Psoas muscle (tissue), 8 donors: ENCODE measurements around the gene GNAI2. TPM values are rescaled to one million over a fixed set of nuclear protein-coding genes. Genes with fewer than 3 reads are reported as not detected.

Experiments
- ATAC-seq, 4 donors: fragments of 200-7000 bp; cut with Tn5 transposase; one replicate each; pipeline ENCODE4 v1.9.1; 2020; ENCODE audit warnings: moderate library complexity in 3 of 4, mild to moderate bottlenecking in 2 of 4
- DNase-seq, 2 donors: peaks; one replicate each; pipeline ENCODE4 v3.0.0-alpha.2; 2020
- H3K27ac ChIP-seq: fragments of 200-600 bp; one replicate; pipeline ENCODE4 v1.8.0; 2022
- H3K27me3 ChIP-seq, 3 donors: fragments of 200-600 bp in 1 of 3; one replicate each; pipeline versions ENCODE4 v1.6.1 to v1.8.0; 2013 to 2022; ENCODE audit warnings: low read length in 2 of 3, mild to moderate bottlenecking in 2 of 3, moderate library complexity in 1 of 3; ENCODE audit not compliant: insufficient read depth in 3 of 3
- H3K36me3 ChIP-seq, 2 donors: fragments of 200-600 bp in 1 of 2; one replicate each; pipeline versions ENCODE4 v1.6.1 to v1.8.0; 2013 to 2022; ENCODE audit warnings: low read depth in 1 of 2, mild to moderate bottlenecking in 1 of 2, moderate library complexity in 1 of 2; ENCODE audit not compliant: insufficient read depth in 1 of 2
- H3K4me1 ChIP-seq: fragments of 200-600 bp; one replicate; pipeline ENCODE4 v1.8.0; 2022
- H3K4me3 ChIP-seq: fragments of 200-600 bp; one replicate; pipeline ENCODE4 v1.8.0; 2022; ENCODE audit warnings: mild to moderate bottlenecking
- H3K9me3 ChIP-seq: fragments of 200-600 bp; one replicate; pipeline ENCODE4 v1.8.0; 2022
- WGBS, 3 donors: extraction: QIAGEN DNeasy Blood & Tissue Kit; methylation state at CpG; one replicate each; pipeline versions ENCODE4 v1.1.6 to v1.1.7; 2013; 5-methylcytosine and 5-hydroxymethylcytosine counted together
- intact Hi-C, 2 donors: fragments of 100-400 bp; cut with DNase I; formaldehyde crosslinking; loops; one replicate each; pipeline versions ENCODE4 v1.11.0 to v1.14.2; 2022
- polyA plus RNA-seq, 3 donors: library from polyadenylated mRNA; stranded (reverse); fragments of 200-250 nt; gene quantifications; one replicate each; pipeline ENCODE4 v1.2.3, GENCODE V29; 2013
- total RNA-seq, 4 donors: library from RNA; stranded (reverse); fragmentation: NEBNext Ultra II Directional in 2 of 4; extraction: Animal tissue kit (Norgen Biotek cat#: 25700) in 2 of 4; gene quantifications; one replicate each; pipeline versions ENCODE4 v1.2.1 to v1.2.4, GENCODE V29; 2021 to 2023
- TF ChIP-seq, protein P1 (sequence below): fragments of 200-600 bp; IDR thresholded peaks from one replicate; pipeline ENCODE4 v1.8.0; 2022; ENCODE audit warnings: antibody characterized with exemption
- donor health status: healthy with polysubstance abuse.
- donor health status: DM: no; HTN: no; CAD: no; lungs with moderate emphysema.
- donor health status: Bipolar disorder and iron deficiency.
- donor health status: healthy.
- donor health status: DM: yes; HTN: yes; CAD: no.
- donor health status: DM: no; HTN: no; CAD: no.
- donor health status: DM: no; HTN: no; CAD: no.
- donor health status: DM: yes; HTN: yes; CAD: no.

GNAI2 gene
- total and polyA plus RNA-seq, 7 donors = 39.4 to 93.9 (median 57.6) TPM

- ATAC-seq (no peak), DNase-seq (no peak)
- Histone ChIP-seq H3K36me3 (peaks cover 0 to 25% of the 10 kb centered on the region in 2 donors), H3K9me3 (no peaks in the 10 kb centered on the region), H3K27me3 (peaks cover 0 to 18% (median 0%) of the 10 kb centered on the region in 3 donors), H3K27ac (no peak within 1 kb of the TSS), H3K4me1 (peaks cover 9% of the 10 kb centered on the region), H3K4me3 (no peak within 1 kb of the TSS)
- WGBS, 3 donors = 64 to 74% (median 69%) methylated on average over 8 of the region's 8 CpGs
- intact Hi-C loops = loop anchor here in 1 of 2 donors (5.0 kb wide), 1 partner anchor 81 kb away; no protein-coding TSS in a partner anchor
- TF ChIP-seq, protein P1, sequence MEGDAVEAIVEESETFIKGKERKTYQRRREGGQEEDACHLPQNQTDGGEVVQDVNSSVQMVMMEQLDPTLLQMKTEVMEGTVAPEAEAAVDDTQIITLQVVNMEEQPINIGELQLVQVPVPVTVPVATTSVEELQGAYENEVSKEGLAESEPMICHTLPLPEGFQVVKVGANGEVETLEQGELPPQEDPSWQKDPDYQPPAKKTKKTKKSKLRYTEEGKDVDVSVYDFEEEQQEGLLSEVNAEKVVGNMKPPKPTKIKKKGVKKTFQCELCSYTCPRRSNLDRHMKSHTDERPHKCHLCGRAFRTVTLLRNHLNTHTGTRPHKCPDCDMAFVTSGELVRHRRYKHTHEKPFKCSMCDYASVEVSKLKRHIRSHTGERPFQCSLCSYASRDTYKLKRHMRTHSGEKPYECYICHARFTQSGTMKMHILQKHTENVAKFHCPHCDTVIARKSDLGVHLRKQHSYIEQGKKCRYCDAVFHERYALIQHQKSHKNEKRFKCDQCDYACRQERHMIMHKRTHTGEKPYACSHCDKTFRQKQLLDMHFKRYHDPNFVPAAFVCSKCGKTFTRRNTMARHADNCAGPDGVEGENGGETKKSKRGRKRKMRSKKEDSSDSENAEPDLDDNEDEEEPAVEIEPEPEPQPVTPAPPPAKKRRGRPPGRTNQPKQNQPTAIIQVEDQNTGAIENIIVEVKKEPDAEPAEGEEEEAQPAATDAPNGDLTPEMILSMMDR = no peak
These were observed 44.9 kb upstream of the GNAI2 start, which contains the start of gene GNAT1 for GRCh38 chr3:50190936-50191660. GNAT1 (plus strand) TSS chr3:50191610; CDS start chr3:50191726, 116 bp downstream.

- DNase-seq = no peak
- Histone ChIP-seq H3K4me3 (no peak overlapping the region), H3K4me1 (peaks cover 9% of the 10 kb centered on the region), H3K36me3 (peaks cover 0 to 14% of the 10 kb centered on the region in 2 donors), H3K9me3 (no peaks in the 10 kb centered on the region), H3K27me3 (peaks cover 0 to 18% (median 0%) of the 10 kb centered on the region in 3 donors), H3K27ac (no peak overlapping the region)
- TF ChIP-seq, protein P1 = no peak
- intact Hi-C loops = loop anchor here (2.0 to 5.0 kb wide), 2 partner anchors 80 to 81 kb away; no protein-coding TSS in a partner anchor
- ATAC-seq = no peak
- WGBS, 3 donors = 75 to 85% (median 80%) methylated on average over 8 of the region's 8 CpGs
These were observed 43.9 kb upstream of the GNAI2 start for GRCh38 chr3:50192124-50192523.

DNA sequence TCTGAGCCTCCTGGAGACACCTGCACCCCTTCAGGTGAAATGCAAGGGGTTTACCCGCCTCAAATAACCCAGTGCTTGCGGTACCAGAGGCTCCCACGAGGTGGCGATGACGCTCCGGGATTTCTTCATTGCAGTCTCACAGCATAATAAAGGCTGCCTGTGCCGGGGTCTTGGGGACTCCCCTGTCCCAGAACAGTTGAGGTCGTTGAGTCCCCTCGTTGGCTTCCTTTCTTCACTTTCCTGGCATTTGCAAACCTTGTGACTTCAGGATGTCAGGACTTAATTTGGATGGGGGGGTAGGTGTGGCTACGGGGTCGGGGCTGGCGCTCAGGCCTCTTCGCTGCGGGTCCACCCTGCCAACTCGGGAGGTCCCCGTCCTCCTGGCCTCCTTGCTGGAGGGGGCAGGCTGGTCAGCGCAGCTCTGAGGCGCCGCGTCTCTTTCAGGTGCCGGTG lies 43.3 kb upstream of the GNAI2 start:
- no peaks in the 10 kb centered on the region for H3K9me3 ChIP-seq
- peaks cover 9% of the 10 kb centered on the region for H3K4me1 ChIP-seq
- peak; percentile 36 to 66 (median 53) for ATAC-seq
- DNase-seq = peak; percentile 64 to 80
- TF ChIP-seq, protein P1 = peak; percentile 86
- H3K27ac ChIP-seq = no peak overlapping the region
- intact Hi-C loops = loop anchor here (2.0 to 5.0 kb wide), 2 partner anchors 80 kb away; no protein-coding TSS in a partner anchor
- H3K36me3 ChIP-seq = peaks cover 0 to 9% of the 10 kb centered on the region in 2 donors
- peaks cover 0 to 18% (median 0%) of the 10 kb centered on the region in 3 donors for H3K27me3 ChIP-seq
- WGBS, 3 donors = 8 to 12% (median 9%) methylated on average over 16 to 21 of the region's 21 CpGs
- peak overlapping the region; percentile 25 for H3K4me3 ChIP-seq

DNA sequence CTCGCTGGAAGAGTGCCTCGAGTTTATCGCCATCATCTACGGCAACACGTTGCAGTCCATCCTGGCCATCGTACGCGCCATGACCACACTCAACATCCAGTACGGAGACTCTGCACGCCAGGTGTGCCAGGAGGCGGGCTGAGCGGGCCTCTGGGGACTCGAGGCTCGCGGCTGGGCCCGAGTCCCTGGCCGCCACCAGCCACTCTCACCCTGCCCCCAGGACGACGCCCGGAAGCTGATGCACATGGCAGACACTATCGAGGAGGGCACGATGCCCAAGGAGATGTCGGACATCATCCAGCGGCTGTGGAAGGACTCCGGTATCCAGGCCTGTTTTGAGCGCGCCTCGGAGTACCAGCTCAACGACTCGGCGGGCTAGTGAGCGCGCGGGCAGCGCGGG lies 42.7 kb upstream of the GNAI2 start:
- Histone ChIP-seq H3K27me3 (peaks cover 0 to 18% (median 0%) of the 10 kb centered on the region in 3 donors), H3K4me1 (peaks cover 9% of the 10 kb centered on the region), H3K36me3 (peaks cover 0 to 4% of the 10 kb centered on the region in 2 donors), H3K27ac (no peak overlapping the region), H3K9me3 (no peaks in the 10 kb centered on the region), H3K4me3 (no peak overlapping the region)
- intact Hi-C loops = loop anchor here (2.0 to 5.0 kb wide), 2 partner anchors 79 to 80 kb away; no protein-coding TSS in a partner anchor
- DNase-seq = no peak
- TF ChIP-seq, protein P1 = no peak
- ATAC-seq = no peak
- WGBS, 3 donors = 34 to 49% (median 37%) methylated on average over 29 to 36 of the region's 36 CpGs
